HG03097 (cell line): Measurements from ENCODE around the gene ABCA9.
"Not testable (repeated sequence)": the region's sequence is repeated elsewhere in the genome, so short reads cannot be mapped to it uniquely, and the experiment has no call there.

Source experiments
- ATAC-seq: cut with Tn5 transposase; IDR thresholded peaks from one replicate; pipeline ENCODE4 v1.9.1; 2021; ENCODE audit not compliant: unreplicated experiment, low FRiP score

The ABCA9 gene, protein sequence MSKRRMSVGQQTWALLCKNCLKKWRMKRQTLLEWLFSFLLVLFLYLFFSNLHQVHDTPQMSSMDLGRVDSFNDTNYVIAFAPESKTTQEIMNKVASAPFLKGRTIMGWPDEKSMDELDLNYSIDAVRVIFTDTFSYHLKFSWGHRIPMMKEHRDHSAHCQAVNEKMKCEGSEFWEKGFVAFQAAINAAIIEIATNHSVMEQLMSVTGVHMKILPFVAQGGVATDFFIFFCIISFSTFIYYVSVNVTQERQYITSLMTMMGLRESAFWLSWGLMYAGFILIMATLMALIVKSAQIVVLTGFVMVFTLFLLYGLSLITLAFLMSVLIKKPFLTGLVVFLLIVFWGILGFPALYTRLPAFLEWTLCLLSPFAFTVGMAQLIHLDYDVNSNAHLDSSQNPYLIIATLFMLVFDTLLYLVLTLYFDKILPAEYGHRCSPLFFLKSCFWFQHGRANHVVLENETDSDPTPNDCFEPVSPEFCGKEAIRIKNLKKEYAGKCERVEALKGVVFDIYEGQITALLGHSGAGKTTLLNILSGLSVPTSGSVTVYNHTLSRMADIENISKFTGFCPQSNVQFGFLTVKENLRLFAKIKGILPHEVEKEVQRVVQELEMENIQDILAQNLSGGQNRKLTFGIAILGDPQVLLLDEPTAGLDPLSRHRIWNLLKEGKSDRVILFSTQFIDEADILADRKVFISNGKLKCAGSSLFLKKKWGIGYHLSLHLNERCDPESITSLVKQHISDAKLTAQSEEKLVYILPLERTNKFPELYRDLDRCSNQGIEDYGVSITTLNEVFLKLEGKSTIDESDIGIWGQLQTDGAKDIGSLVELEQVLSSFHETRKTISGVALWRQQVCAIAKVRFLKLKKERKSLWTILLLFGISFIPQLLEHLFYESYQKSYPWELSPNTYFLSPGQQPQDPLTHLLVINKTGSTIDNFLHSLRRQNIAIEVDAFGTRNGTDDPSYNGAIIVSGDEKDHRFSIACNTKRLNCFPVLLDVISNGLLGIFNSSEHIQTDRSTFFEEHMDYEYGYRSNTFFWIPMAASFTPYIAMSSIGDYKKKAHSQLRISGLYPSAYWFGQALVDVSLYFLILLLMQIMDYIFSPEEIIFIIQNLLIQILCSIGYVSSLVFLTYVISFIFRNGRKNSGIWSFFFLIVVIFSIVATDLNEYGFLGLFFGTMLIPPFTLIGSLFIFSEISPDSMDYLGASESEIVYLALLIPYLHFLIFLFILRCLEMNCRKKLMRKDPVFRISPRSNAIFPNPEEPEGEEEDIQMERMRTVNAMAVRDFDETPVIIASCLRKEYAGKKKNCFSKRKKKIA (N-terminal part only)

DNA sequence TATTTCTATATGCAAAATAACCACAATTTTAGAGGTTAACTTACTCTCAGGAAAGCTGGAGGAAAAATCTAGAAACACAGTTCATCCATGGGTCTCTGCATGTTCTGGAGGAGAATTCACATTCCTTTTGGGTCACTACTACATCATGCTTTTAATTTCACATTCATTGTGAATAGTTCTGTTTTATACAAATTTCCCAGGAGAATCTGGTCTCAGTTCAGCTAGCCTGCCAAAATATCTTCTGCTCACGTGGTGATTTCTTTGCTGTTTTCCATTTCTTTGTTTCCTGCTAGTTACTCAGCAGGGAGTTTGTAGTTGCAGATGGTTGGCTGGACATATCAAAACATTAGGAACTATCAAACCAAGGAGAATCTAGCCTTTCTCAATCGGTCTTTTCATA is at the start of gene ABCA9:
TSS of gene ABCA9 (minus strand) at position 106 of the 400 bp plus-strand sequence. CDS start 9,801 bp downstream, outside the sequence.
- no peak for ATAC-seq

DNA sequence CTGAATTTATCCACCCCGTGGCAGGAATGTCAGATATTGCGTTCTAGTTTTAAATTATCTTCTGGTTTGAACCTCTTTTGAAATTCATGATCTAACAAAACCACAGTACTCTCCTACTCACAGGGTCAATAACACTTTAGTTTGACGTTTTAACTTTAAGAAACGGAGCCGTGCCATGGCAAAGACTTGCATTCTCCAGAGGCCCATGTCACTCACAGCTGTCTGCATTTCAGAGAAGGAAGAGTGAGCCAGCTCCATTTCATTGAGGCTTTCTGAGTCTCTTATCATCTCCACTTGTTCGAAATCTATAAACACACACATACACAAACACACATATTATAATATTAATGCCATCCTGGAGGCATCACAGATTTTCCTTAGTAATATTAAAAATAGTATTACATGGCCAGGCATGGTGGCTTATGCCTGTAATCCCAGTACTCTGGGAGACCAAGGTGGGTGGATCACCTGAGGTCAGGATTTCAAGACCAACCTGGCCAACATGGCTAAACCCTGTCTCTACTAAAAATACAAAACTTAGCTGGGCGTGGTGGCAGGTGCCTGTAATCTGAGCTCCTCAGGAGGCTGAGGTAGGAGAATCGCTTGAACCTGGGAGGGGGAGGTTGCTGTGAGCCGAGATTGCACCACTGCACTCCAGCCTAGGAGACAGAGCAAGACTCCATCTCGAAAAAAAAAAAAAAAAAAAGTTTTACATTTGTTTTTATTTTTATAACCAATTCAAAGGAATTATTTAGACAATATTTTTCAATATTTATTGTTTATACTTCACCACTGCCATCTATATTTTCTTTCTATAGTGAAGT is 45.4 kb upstream of the ABCA9 start:
- ATAC-seq, result no peak

DNA sequence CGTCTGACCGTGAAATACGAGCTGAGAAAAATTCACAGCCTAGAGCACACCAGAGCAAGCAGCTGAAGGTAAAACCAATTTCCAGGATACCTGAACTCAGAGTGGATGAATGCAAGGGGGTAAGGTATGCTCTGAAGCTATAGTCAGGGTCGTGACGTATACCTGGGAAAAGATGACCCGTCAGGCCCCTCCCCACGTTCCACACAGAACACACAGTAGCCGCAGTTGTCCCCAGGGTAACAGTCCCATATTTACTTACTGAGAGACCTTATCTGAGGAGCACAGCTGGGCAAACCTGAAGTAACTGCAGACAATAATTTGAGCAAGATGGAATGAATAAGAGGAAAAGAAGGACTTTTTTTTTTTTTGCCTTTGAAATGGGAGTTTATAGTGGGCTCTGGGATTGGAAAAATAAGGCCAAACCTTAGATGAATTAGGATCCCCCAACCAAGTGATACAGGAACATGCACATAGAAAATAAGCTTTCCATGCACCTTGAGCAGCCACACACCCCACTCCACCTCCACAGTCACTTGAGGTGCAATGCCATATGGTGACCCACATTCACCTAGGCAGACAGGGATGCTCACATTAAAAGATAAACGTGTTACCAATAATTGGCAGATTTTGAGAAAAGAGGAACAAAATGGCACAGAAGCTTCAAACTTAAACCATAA is 43.0 kb upstream of the ABCA9 start:
- ATAC-seq, result no peak

DNA sequence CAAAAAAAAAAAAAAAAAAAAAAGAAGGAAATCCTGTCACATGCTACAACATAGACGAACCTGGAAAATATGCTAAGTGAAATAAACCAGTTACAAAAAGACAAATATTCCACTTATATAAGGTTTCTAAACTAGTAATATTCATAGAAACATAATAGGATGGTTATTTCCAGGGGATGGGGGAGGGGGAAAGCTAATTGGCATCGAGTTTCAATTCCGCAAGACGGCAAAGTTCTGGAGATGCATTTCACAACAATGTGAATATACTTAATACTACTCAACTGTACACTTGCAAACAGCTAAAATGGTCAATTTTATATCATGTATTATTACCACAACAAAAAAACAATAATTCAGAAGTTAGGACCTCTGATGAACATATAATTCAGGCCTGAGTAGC is 37.9 kb upstream of the ABCA9 start:
- no peak for ATAC-seq

DNA sequence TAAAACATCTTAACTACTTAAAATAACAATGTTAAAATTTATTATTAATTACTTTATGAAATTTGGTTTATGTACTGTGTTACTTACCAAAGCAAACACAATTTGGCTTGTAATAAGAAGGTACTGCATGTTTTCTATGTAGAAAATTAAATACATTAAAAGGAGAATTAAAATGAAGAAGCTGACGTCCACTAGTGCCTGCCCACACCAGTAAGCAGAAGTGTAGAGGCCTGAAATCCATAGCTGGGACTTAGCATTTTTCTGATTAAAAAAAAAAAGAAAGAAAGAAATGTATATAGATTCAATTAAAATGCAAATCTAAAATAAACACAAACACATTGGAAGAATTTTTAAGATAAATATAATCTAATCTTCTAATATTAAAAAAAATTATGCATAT is 35.8 kb upstream of the ABCA9 start:
- no peak for ATAC-seq

DNA sequence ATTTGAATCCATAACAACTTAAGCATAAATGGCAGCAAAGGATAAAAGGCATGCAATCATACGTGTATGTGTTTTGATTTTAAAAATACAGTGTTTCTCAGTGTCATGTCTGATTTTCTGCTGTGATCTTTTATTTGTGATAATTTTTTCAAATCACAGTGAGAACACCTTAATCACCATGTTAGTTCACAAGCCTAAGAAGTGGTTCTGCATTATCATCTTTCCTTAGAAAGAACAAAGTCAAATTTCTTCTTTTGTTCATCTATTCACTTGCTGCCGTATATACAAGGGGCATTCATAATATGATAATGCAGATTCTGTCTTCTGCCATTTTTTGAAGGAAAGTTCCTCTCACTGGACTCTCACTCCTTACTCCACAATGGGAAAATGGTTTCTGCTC is 33.3 kb upstream of the ABCA9 start:
- ATAC-seq, result no peak

DNA sequence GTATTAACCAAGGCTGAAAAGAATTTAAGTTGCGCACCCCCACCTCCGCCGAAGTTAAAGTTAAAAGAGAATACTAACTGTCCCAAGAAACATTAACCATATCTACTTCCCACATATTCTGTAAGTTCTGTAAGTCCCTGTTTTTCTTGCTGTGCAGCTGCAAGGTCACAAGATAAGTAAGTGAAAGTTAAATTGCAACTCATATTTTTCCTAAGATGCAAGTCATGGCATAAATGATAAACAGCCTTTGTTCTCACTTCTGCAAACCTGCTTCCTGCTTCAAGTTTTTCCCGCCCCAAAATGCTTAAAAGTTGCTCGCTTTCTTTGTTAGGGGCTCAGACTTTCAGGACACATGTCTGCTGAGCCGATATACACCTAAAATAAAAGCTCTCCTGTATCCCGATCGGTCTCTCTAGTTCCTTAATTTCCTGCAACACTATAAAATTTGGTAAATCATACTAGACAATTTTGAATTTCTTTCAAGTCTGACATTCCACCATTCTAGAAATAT is 32.6 kb upstream of the ABCA9 start:
- no peak for ATAC-seq

DNA sequence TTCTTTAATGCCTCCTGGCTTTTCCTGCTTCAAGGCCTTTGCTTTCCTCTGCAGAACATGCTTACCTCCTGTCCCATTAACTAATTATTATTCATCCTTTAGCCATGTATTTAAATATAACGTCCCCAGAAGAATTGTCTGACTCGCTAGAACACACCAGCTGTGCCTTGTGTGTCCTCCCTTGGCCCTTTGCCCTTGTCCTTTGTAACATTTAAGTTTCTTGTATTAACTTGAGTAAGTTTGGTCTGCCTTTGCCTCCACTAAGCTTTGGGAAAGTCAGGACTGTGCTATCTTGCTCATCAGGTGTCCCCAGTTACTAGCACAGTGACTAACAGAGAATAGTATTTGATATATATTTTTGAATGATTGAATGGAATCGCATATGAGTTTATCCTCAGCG is 29.6 kb upstream of the ABCA9 start:
- no peak for ATAC-seq

DNA sequence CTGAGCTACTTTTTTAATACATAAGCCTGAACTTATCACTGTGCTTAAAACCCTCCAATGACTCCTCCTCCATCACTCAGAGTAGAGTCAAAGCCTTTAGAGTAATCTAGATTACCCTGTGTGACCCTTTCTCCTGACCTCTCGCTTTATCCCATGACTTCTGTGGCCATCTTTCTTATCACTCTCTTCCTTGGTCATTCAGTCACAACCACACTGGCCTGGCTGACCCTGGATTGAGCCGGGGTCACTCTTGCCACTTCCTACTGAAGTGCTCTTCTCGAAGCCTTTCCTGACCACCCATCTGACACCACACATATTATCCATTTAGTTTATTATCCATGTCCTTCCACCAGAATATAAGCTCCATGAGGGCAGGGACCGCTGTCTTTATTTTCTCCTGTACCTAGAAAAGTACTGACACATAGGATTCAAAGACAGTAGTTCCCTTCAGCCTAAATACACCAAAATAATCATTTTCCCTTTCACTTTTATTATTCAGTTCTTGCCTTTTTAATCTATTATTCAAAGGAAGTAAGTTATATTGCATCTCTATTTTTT is 28.0 kb upstream of the ABCA9 start:
- no peak for ATAC-seq

DNA sequence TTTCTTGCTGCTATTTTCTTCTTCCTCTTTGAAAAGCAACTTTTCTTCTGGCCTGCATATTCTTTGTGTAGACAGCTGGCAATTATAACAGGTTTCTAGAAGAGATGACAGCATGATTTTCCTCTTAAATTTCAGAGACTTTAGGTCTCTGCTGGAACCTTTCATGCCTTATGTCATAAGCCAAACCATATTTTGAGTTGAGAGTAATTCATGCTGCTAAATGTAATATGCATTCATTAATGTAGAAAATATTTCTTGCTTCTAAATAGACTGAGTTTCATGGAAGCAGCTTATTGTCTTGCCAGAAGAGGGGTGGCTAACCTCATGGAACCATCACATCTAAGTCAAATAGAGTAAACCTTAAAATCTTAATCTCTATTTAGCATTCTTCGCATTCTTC is 25.9 kb upstream of the ABCA9 start:
- no peak for ATAC-seq

DNA sequence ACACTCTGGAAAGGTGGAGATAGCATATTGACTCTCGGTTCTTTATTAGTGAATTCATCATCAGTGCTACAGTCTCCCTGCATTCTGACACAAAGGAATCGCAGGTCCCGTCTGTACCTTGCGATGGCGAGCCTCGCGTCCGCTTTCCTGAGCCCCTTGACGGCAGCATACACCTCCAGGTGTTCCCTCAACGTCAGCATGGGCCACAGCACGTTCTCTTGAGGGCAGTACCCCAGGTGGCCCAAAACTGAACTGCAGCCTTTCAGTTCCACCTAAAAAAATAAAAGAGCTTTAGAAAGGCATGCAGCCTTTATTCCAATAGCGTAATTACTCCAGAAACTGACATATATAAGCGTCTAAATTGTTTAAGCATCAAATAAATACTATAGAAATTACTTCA is 24.2 kb upstream of the ABCA9 start:
- no peak for ATAC-seq

DNA sequence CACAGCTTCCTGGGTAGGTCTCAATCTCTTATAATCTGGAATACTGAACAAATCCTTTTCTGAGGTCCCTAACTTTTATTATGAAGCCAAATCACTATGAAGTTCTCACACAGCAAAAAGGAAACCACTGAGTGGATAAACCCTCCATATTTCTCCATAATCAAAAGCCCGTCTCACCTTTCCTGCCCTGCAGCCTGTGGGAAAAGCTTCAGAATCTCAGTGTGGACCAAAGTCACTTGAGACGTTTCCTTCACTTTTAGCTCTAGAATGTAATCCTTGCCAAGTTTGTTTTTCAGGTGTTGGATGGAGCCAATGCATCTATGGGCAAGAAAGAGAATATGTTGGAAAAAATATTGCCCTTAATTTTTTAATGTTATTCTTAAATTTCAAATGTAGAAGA is 22.0 kb upstream of the ABCA9 start:
- ATAC-seq, result no peak

DNA sequence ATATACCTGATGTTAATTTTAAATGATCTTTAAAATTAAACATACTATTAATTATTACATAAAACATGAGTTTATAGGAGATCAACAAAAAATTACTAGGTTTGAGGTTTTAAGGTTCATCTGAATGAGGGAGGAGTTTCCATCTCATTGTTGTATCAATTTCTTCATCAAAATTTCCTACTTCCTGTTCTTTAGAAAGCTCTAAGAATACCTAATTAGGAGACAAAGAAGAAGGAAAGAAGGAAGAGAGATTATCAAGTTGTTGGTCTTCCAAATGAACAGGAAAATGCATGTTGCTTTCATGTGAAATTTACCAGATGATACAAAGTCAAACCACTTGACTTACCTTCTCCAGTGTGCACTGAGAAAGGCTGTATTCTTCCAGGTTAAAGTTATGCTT is 18.1 kb upstream of the ABCA9 start:
- no peak for ATAC-seq

DNA sequence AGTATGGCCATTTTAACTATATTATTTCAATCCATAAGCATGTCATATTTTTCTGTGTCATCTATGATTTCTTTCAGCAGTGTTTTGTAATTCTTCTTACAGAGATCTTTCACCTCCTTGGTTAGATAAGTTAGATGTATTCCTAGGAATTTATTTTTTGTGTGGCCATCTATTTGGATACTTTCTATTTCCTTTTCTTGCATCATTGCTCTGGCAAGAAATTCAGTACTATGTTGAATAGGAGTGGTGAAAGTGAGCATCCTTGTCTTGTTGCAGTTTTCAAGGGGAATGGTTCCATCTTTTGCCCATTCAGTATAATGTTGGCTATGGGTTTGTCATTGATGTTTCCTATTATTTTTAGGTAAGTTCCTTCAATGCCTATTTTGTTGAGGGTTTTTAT is 15.1 kb upstream of the ABCA9 start:
- no peak for ATAC-seq

DNA sequence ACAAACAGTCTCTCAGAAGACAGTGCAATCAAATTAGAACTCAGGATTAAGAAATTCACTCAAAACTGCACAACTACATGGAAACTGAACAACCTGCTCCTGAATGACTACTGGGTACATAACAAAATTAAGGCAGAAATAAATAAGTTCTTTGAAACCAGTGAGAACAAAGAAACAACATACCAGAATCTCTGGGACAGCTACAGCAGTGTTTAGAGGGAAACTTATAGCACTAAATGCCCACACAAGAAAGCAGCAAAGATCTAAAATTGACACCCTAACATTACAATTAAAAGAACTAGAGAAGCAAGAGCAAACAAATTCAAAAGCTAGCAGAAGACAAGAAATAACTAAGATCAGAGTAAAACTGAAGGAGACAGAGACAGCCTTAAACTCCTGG is 12.7 kb upstream of the ABCA9 start:
- not testable (repeated sequence) for ATAC-seq

DNA sequence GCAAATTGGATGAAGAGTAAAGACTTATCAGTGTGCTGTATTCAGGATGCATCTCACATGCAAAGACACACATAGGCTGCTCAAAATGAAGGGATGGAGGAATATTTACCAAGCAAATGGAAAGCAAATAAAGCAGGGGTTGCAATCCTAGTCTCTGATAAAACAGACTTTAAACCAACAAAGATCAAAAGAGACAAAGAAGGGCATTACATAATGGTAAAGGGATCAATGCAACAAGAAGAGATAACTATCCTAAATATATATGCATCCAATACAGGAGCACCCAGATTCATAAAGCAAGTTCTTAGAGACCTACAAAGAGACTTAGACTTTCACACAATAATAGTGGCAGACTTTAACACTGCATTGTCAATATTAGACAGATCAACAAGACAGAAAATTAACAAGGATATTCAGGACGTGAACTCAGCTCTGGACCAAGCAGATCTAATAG is 12.1 kb upstream of the ABCA9 start:
- not testable (repeated sequence) for ATAC-seq

DNA sequence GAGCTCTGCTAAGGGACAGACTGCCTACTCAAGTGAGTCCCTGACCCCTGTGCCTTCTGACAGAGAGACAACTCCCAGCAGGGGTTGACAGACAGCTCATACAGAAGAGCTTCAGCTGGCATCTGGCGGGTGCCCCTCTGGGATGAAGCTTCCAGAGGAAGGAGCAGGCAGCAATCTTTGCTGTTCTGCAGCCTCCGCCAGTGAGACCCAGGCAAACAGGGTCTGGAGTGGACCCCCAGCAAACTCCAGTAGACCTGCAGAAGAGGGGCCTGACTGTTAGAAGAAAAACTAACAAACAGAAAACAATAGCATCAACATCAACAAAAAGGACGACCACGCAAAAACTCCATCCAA is 10.5 kb upstream of the ABCA9 start:
- ATAC-seq, result not testable (repeated sequence)

DNA sequence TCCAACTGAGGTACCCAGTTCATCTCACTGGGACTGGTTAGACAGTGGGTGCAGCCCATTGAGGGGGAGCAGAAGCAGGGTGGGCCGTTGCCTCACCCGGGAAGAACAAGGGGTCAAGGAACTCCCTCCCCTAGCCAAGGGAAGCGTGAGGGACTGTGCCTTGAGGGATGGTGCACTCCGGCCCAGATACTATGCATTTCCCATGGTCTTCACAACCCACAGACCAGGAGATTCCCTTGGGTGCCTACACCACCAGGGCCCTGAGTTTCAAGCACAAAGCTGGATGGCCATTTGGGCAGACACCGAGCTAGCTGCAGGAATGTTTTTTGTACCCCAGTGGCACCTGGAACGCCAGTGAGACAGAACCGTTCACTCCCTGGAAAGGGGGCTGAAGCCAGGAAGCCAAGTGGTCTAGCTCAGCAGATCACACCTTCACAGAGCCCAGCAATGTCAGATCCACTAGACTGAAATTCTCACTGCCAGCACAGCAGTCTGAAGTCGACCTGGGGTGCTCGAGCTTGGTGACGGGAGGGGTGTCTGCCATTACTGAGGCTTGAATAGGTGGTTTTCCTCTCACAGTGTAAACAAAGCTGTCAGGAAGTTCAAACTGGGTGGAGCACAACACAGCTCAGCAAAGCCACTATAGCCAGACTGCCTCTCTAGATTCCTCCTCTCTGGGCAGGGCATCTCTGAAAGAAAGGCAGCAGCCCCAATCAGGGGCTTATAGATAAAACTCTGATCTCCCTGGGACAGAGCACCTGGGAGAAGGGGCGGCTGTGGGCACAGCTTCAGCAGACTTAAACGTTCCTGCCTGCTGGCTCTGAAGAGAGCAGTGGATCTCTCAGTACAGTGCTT is 9.9 kb upstream of the ABCA9 start:
- ATAC-seq, result not testable (repeated sequence)
